Kidney capillary endothelial cell (primary cell): Measurements from ENCODE around the gene SMPDL3A.

Experiments used
- DNase-seq: peaks from one replicate; pipeline ENCODE4 v3.0.0-alpha.2; 2018; ENCODE audit warnings: low spot score

SMPDL3A gene

GRCh38 chr6:122778302-122778701 is 10.8 kb upstream of the SMPDL3A start:
- no peak for DNase-seq

GRCh38 chr6:122778985-122779661 is 9.9 kb upstream of the SMPDL3A start:
- DNase-seq = no peak

GRCh38 chr6:122779667-122780066 is 9.4 kb upstream of the SMPDL3A start, which contains the start of gene FABP7:
Gene FABP7 (plus strand): TSS chr6:122779716. CDS start chr6:122779795, 79 bp downstream.
- DNase-seq = no peak

GRCh38 chr6:122780114-122780513 is 8.9 kb upstream of the SMPDL3A start:
- DNase-seq = no peak

GRCh38 chr6:122781716-122782115 is 7.3 kb upstream of the SMPDL3A start:
- no peak for DNase-seq

GRCh38 chr6:122783401-122783800 is 5.7 kb upstream of the SMPDL3A start:
- DNase-seq = no peak

GRCh38 chr6:122785891-122786290 is 3.2 kb upstream of the SMPDL3A start:
- no peak for DNase-seq

- no peak for DNase-seq
These were observed 1.3 kb upstream of the SMPDL3A start for GRCh38 chr6:122787721-122788120.

GRCh38 chr6:122788208-122788607 is 850 bp upstream of the SMPDL3A start:
- DNase-seq = no peak

- no peak for DNase-seq
These were observed 336 bp upstream of the SMPDL3A start for GRCh38 chr6:122788663-122789181.

GRCh38 chr6:122790028-122790422 is 967 bp downstream of the SMPDL3A start:
- DNase-seq = no peak

GRCh38 chr6:122790423-122791309 is 1.6 kb downstream of the SMPDL3A start:
- no peak for DNase-seq

GRCh38 chr6:122791310-122791679 is 2.2 kb downstream of the SMPDL3A start:
- no peak for DNase-seq

GRCh38 chr6:122792766-122793165 is 3.7 kb downstream of the SMPDL3A start:
- DNase-seq = no peak

GRCh38 chr6:122797537-122797936 is 8.5 kb downstream of the SMPDL3A start:
- DNase-seq = no peak

GRCh38 chr6:122798099-122798641 is 9.1 kb downstream of the SMPDL3A start:
- peak; percentile 44 for DNase-seq

GRCh38 chr6:122799140-122799745 is 10.2 kb downstream of the SMPDL3A start:
- no peak for DNase-seq

GRCh38 chr6:122799916-122800686 is 11.0 kb downstream of the SMPDL3A start:
- no peak for DNase-seq

GRCh38 chr6:122800906-122801305 is 11.8 kb downstream of the SMPDL3A start:
- no peak for DNase-seq

- no peak for DNase-seq
These were observed 12.3 kb downstream of the SMPDL3A start for GRCh38 chr6:122801397-122801796.

- no peak for DNase-seq
These were observed 14.2 kb downstream of the SMPDL3A start for GRCh38 chr6:122803171-122803661.
